Occipital lobe (tissue), 2 donors: ENCODE measurements around the gene TINAGL1. TPM values are rescaled to one million over a fixed set of nuclear protein-coding genes. Genes with fewer than 3 reads are reported as not detected.

Experiments used
- DNase-seq: peaks from one replicate; lab custom pipeline; 2025; lab: John Stamatoyannopoulos, UW
- total RNA-seq: library from RNA; depleted of rRNA; stranded (reverse); fragments of >200 nt; gene quantifications from one replicate; pipeline ENCODE4 v1.2.3, GENCODE V29; 2014

Gene TINAGL1
- total RNA-seq, 1 donor from 2014 or later: 2.8 TPM

GRCh38 chr1:31602081-31602480 lies 25.8 kb downstream of the TINAGL1 start:
- DNase-seq: no peak

- no peak for DNase-seq
These were observed 29.7 kb downstream of the TINAGL1 start for GRCh38 chr1:31605908-31606427.

GRCh38 chr1:31607360-31607759 lies 31.0 kb downstream of the TINAGL1 start:
- DNase-seq: no peak

- DNase-seq: no peak
These were observed 33.3 kb downstream of the TINAGL1 start for GRCh38 chr1:31609514-31610118.

- DNase-seq: no peak
These were observed 38.2 kb downstream of the TINAGL1 start for GRCh38 chr1:31614414-31615005.

GRCh38 chr1:31615414-31615813 lies 39.1 kb downstream of the TINAGL1 start:
- no peak for DNase-seq

GRCh38 chr1:31615939-31616338 lies 39.6 kb downstream of the TINAGL1 start:
- DNase-seq: no peak

- no peak for DNase-seq
These were observed 41.1 kb downstream of the TINAGL1 start, which contains the start of gene HCRTR1 for GRCh38 chr1:31617218-31617915. Gene HCRTR1, plus strand, starts transcription at chr1:31617689. Its CDS starts 1,504 bp downstream, at chr1:31619193.

GRCh38 chr1:31617916-31618746 lies 41.8 kb downstream of the TINAGL1 start:
- DNase-seq: no peak

- DNase-seq: no peak
These were observed 42.9 kb downstream of the TINAGL1 start for GRCh38 chr1:31618916-31619846.

GRCh38 chr1:31620631-31621497 lies 44.5 kb downstream of the TINAGL1 start:
- no peak for DNase-seq

- no peak for DNase-seq
These were observed 45.1 kb downstream of the TINAGL1 start for GRCh38 chr1:31621498-31621820.

- DNase-seq: no peak
These were observed 45.8 kb downstream of the TINAGL1 start for GRCh38 chr1:31621847-31622730.

GRCh38 chr1:31623365-31623764 lies 47.0 kb downstream of the TINAGL1 start:
- no peak for DNase-seq

- no peak for DNase-seq
These were observed 48.0 kb downstream of the TINAGL1 start for GRCh38 chr1:31624309-31624708.

GRCh38 chr1:31624731-31625514 lies 48.6 kb downstream of the TINAGL1 start:
- no peak for DNase-seq

- no peak for DNase-seq
These were observed 49.4 kb downstream of the TINAGL1 start for GRCh38 chr1:31625561-31626222.
